Superior temporal gyrus (tissue), 1 donor: ENCODE results near the gene BORCS5.
"Not testable (repeated sequence)": the region's sequence is repeated elsewhere in the genome, so short reads cannot be mapped to it uniquely, and the experiment has no call there.

Source experiments
- DNase-seq: peaks from one replicate; pipeline ENCODE4 v3.0.0-alpha.2; 2016; ENCODE audit errors: extremely low spot score

Gene BORCS5

GRCh38 chr12:12392413-12392812 is 35.5 kb downstream of the BORCS5 start:
- DNase-seq: peak; percentile 8

GRCh38 chr12:12393171-12393570 is 36.3 kb downstream of the BORCS5 start:
- DNase-seq: no peak

- no peak for DNase-seq
Observed at GRCh38 chr12:12396694-12397093, 39.8 kb downstream of the BORCS5 start.

GRCh38 chr12:12397184-12397583 is 40.3 kb downstream of the BORCS5 start:
- DNase-seq: no peak

- peak; percentile 59 for DNase-seq
Observed at GRCh38 chr12:12398026-12398859, 41.4 kb downstream of the BORCS5 start.

- no peak for DNase-seq
Observed at GRCh38 chr12:12399161-12399560, 42.3 kb downstream of the BORCS5 start.

- peak; percentile 57 for DNase-seq
Observed at GRCh38 chr12:12399776-12400305, 43.0 kb downstream of the BORCS5 start.

- no peak for DNase-seq
Observed at GRCh38 chr12:12400793-12401192, 43.9 kb downstream of the BORCS5 start.

GRCh38 chr12:12403264-12404248 is 46.7 kb downstream of the BORCS5 start:
- no peak for DNase-seq

- no peak for DNase-seq
Observed at GRCh38 chr12:12404297-12404696, 47.4 kb downstream of the BORCS5 start.

GRCh38 chr12:12405882-12406281 is 49.0 kb downstream of the BORCS5 start:
- DNase-seq: peak; percentile 77

GRCh38 chr12:12406762-12407161 is 49.9 kb downstream of the BORCS5 start:
- no peak for DNase-seq

- DNase-seq: no peak
Observed at GRCh38 chr12:12408265-12408690, 51.4 kb downstream of the BORCS5 start.

GRCh38 chr12:12409337-12409736 is 52.5 kb downstream of the BORCS5 start:
- not testable (repeated sequence) for DNase-seq

- no peak for DNase-seq
Observed at GRCh38 chr12:12415886-12416285, 59.0 kb downstream of the BORCS5 start.

- not testable (repeated sequence) for DNase-seq
Observed at GRCh38 chr12:12419165-12419564, 62.3 kb downstream of the BORCS5 start.

GRCh38 chr12:12423367-12423766 is 66.5 kb downstream of the BORCS5 start:
- DNase-seq: no peak

- no peak for DNase-seq
Observed at GRCh38 chr12:12425001-12425400, 68.1 kb downstream of the BORCS5 start.

GRCh38 chr12:12425616-12426015 is 68.7 kb downstream of the BORCS5 start:
- DNase-seq: no peak

- DNase-seq: no peak
Observed at GRCh38 chr12:12427568-12427967, 70.7 kb downstream of the BORCS5 start.

GRCh38 chr12:12428047-12428446 is 71.2 kb downstream of the BORCS5 start:
- no peak for DNase-seq
